ENCODE measurements around the gene TSGA10. TPM values are rescaled to one million over a fixed set of nuclear protein-coding genes. Genes with fewer than 3 reads are reported as not detected.
"Not testable (repeated sequence)": the region's sequence is repeated elsewhere in the genome, so short reads cannot be mapped to it uniquely, and the experiment has no call there.

TSGA10 gene
- total RNA-seq, 4 donors from 2014 or later, result 0.40 to 5.8 (median 1.5) TPM

DNA sequence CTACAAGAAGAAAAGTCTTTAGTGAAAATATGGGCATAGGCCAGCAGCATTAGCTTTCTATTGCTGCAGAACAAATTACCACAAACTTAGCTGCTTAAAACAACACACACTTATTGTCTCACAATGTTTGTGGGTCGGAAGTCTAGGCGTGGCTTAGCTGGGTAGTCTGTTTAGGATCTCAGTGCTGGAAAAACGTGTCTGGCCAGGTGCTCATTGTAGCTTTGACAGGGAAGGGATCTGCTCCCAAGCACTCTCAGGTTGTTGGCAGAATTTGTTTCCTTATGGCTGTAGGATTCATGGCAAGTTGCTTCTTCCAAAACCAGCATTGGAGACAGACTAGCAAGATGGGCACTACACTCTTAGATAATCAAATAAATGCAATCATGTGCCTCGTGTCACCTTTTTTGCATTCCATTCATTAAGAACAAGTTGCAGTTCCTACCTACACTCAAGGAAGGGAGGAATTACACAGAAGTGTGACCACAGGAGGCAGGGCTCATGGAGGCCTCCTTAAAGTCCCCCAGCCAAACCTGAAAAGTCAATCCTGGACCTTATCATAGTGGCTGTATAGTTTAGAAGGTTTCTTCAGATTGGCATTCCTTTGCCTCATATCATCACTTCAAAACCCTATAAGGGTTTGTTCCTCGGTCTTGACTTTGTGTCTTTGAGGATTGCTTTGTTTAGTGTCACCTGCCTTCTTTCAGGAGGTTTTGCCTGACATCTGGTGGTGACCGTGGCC, 43.5 kb upstream of the TSGA10 start:
- H3K9me3 ChIP-seq, result no peaks in the 10 kb centered on the region
- ATAC-seq, result no peak

DNA sequence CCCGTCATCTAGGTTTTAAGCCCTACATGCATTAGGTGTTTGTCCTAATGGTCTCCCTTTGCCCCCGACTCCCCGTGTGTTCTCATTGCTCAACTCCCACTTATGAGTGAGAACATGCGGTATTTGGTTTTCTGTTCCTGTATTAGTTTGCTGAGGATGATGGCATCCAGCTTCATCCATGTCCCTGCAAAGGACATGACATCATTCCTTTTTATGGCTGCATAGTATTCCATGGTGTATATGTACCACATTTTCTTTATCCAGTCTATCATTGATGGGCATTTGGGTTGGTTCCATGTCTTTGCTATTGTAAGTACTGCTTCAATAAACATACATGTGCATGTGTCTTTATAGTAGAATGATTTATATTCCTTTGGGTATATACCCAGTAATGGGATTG, 37.6 kb upstream of the TSGA10 start:
- intact Hi-C loops (cut with DNase I; ENCODE audit: low total_unique reads); H3K27ac ChIP-seq; H3K4me3 ChIP-seq; H3K27me3 ChIP-seq; H3K4me1 ChIP-seq; DNase-seq; H3K9me3 ChIP-seq; ATAC-seq: not testable (repeated sequence)
- H3K36me3 ChIP-seq, result peaks cover 0 to 44% of the 10 kb centered on the region in 2 donors
- in situ Hi-C loops (cut with MboI; ENCODE audit: low sequenced_read_pairs in 4 of 4), result loop anchor here (25.0 kb wide), 4 partner anchors 145 to 1370 kb away; partner anchors contain the start of genes REV1 (in 3 of the 4), EIF5B (in 2 of the 4), TXNDC9 (in 2 of the 4) and COA5 (in 1 of the 4)

More for the DNA sequence above, 43.5 kb upstream of the TSGA10 start:
- H3K4me1 ChIP-seq, result no peaks in the 10 kb centered on the region
- intact Hi-C loops (cut with DNase I; ENCODE audit: low total_unique reads) (no loop called here), in situ Hi-C loops (cut with MboI; ENCODE audit: low sequenced_read_pairs in 4 of 4) (loop anchor here (25.0 kb wide), 4 partner anchors 139 to 1364 kb away; partner anchors contain the start of genes REV1 (in 3 of the 4), EIF5B (in 2 of the 4), TXNDC9 (in 2 of the 4) and COA5 (in 1 of the 4))
- H3K27me3 ChIP-seq, result no peaks in the 10 kb centered on the region
- no peak for DNase-seq
- no peak overlapping the region for H3K4me3 ChIP-seq
- no peak for TF ChIP-seq POLR2A (IDR thresholded peaks at IDR 0.05)
- no peak overlapping the region for H3K27ac ChIP-seq
- peaks cover 0 to 38% of the 10 kb centered on the region in 2 donors for H3K36me3 ChIP-seq

DNA sequence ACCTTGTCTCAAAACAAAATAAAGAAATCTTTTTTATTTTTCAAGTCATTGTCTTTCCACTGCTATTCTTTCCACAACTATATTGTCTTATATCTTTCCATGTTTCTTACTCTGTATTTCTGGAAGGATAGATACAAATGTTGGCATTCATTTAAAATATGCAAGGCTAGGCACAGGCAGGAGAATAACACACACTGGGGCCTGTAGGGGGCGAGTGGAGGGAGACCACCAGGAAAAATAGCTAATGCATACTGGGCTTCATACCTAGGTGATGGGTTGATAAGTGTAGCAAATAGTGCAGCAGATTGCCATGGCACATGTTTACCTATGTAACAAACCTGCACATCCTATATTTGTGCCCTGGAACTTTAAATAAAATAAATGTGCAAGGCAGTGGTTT, 35.8 kb upstream of the TSGA10 start:
- DNase-seq (no peak), ATAC-seq (no peak)
- H3K4me3 ChIP-seq, result no peak overlapping the region
- TF ChIP-seq, protein P1, sequence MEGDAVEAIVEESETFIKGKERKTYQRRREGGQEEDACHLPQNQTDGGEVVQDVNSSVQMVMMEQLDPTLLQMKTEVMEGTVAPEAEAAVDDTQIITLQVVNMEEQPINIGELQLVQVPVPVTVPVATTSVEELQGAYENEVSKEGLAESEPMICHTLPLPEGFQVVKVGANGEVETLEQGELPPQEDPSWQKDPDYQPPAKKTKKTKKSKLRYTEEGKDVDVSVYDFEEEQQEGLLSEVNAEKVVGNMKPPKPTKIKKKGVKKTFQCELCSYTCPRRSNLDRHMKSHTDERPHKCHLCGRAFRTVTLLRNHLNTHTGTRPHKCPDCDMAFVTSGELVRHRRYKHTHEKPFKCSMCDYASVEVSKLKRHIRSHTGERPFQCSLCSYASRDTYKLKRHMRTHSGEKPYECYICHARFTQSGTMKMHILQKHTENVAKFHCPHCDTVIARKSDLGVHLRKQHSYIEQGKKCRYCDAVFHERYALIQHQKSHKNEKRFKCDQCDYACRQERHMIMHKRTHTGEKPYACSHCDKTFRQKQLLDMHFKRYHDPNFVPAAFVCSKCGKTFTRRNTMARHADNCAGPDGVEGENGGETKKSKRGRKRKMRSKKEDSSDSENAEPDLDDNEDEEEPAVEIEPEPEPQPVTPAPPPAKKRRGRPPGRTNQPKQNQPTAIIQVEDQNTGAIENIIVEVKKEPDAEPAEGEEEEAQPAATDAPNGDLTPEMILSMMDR (IDR thresholded peaks at IDR 0.05 in 4 of 5, conservative IDR thresholded peaks at IDR 0.05 in 1 of 5), result no peak
- H3K9me3 ChIP-seq, result no peaks in the 10 kb centered on the region
- no peak overlapping the region for H3K27ac ChIP-seq
- no peaks in the 10 kb centered on the region for H3K4me1 ChIP-seq
- H3K36me3 ChIP-seq, result peaks cover 0 to 35% of the 10 kb centered on the region in 2 donors
- H3K27me3 ChIP-seq, result no peaks in the 10 kb centered on the region
- in situ Hi-C loops (cut with MboI; ENCODE audit: low sequenced_read_pairs in 4 of 4) (loop anchor here (25.0 kb wide), 4 partner anchors 147 to 1372 kb away; partner anchors contain the start of genes REV1 (in 3 of the 4), EIF5B (in 2 of the 4), TXNDC9 (in 2 of the 4) and COA5 (in 1 of the 4)), intact Hi-C loops (cut with DNase I; ENCODE audit: low total_unique reads) (no loop called here)

DNA sequence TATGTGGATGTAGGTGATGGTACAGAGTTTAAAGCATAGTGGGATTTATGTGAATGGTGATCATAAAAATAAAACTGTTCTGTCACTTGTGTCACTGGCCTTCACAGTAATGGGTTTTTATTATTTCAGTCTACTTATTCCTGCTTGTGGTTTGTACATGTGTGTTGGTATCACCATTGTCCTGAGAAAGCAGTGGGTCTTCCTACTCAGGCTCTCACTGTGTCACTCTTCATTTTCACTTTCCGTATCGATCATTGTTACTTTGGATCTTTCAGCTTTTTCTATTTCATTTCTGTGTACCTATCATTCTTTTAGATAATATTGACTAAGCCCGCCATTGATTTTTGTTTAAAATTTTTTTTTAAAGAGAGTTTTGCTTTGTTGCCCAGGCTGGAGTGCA, 33.6 kb upstream of the TSGA10 start:
- Histone ChIP-seq H3K4me1 (no peaks in the 10 kb centered on the region), H3K27ac (no peak overlapping the region), H3K36me3 (peaks cover 0 to 21% of the 10 kb centered on the region in 2 donors), H3K4me3 (no peak overlapping the region), H3K27me3 (no peaks in the 10 kb centered on the region), H3K9me3 (no peaks in the 10 kb centered on the region)
- ATAC-seq, result no peak
- no peak for DNase-seq
- in situ Hi-C loops (cut with MboI; ENCODE audit: low sequenced_read_pairs in 4 of 4) (loop anchor here (10.0 to 25.0 kb wide), 6 partner anchors 149 to 1374 kb away; partner anchors contain the start of genes REV1 (in 4 of the 4), EIF5B (in 2 of the 4), TXNDC9 (in 2 of the 4) and COA5 (in 1 of the 4)), intact Hi-C loops (cut with DNase I; ENCODE audit: low total_unique reads) (no loop called here)
- TF ChIP-seq POLR2A (IDR thresholded peaks at IDR 0.05), result no peak

DNA sequence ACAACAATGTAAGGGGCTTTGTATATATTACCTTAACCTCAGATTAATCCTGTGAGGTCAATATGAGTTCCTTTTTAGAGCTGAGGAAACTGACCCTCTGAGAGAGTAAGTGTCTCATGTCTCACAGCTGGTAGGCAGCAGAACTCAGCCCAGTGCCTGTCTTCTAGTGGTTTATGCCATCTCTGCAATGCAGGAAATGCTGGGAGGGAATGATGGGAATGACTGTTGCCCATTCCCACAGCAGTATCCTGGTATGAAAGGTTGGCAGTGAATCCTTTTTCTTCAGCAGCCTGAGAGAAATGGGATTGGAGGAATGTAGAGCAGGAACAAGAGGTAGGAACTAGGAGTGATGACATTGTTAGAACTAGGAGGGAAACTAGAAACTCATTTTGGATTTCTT, 32.3 kb upstream of the TSGA10 start:
- no peak for ATAC-seq
- intact Hi-C loops (cut with DNase I; ENCODE audit: low total_unique reads) (no loop called here), in situ Hi-C loops (cut with MboI; ENCODE audit: low sequenced_read_pairs in 4 of 4) (loop anchor here (10.0 to 25.0 kb wide), 6 partner anchors 150 to 1375 kb away; partner anchors contain the start of genes REV1 (in 4 of the 4), EIF5B (in 2 of the 4), TXNDC9 (in 2 of the 4) and COA5 (in 1 of the 4))
- Histone ChIP-seq H3K36me3 (peaks cover 0 to 16% of the 10 kb centered on the region in 2 donors), H3K9me3 (no peaks in the 10 kb centered on the region), H3K27me3 (no peaks in the 10 kb centered on the region), H3K27ac (no peak overlapping the region), H3K4me1 (peaks cover 11 to 12% of the 10 kb centered on the region in 2 donors), H3K4me3 (no peak overlapping the region)
- no peak for DNase-seq
- TF ChIP-seq, protein P1 (IDR thresholded peaks at IDR 0.05 in 4 of 5, conservative IDR thresholded peaks at IDR 0.05 in 1 of 5), result no peak
- TF ChIP-seq POLR2A (IDR thresholded peaks at IDR 0.05), result no peak

DNA sequence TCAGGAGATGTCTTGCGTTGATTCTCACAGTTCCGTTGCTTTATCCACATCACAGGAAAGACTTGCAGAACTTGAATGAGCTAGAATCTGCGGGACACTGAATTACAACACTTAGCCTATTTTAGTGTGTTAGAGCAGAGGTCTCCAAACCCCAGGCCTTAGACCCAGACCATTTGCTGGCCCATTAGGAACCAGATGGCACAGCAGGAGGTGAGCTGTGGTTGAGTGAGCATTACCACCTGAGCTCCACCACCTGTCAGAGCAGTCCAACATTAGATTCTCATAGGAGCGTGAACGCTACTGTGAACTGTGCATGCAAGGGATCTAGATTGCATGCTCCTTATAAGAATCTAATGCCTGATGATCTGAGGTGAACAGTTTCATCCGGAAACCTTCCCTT, 30.1 kb upstream of the TSGA10 start:
- intact Hi-C loops (cut with DNase I; ENCODE audit: low total_unique reads), result no loop called here
- ATAC-seq (no peak), DNase-seq (no peak)
- Histone ChIP-seq H3K4me3 (no peak overlapping the region), H3K27ac (no peak overlapping the region), H3K27me3 (no peaks in the 10 kb centered on the region), H3K36me3 (peaks cover 0 to 10% of the 10 kb centered on the region in 2 donors), H3K9me3 (no peaks in the 10 kb centered on the region), H3K4me1 (peaks cover 21 to 25% of the 10 kb centered on the region in 2 donors)
- no peak for TF ChIP-seq POLR2A (IDR thresholded peaks at IDR 0.05)
- TF ChIP-seq, protein P1 (IDR thresholded peaks at IDR 0.05 in 4 of 5, conservative IDR thresholded peaks at IDR 0.05 in 1 of 5), result no peak
- in situ Hi-C loops (cut with MboI; ENCODE audit: low sequenced_read_pairs in 4 of 4), result loop anchor here (10.0 to 25.0 kb wide), 6 partner anchors 152 to 1377 kb away; partner anchors contain the start of genes REV1 (in 4 of the 4), EIF5B (in 2 of the 4), TXNDC9 (in 2 of the 4) and COA5 (in 1 of the 4)

Measured in gastrocnemius medialis (tissue), 4 donors.